K562 (cell line): ENCODE results near the gene PPP1R15B. TPM values are rescaled to one million over a fixed set of nuclear protein-coding genes. Genes with fewer than 3 reads are reported as not detected.

Experiments
- ATAC-seq: fragments of 200-7000 bp; cut with Tn5 transposase; 3 replicates; pipeline ENCODE4 v1.9.1; 2020; ENCODE audit warnings: moderate library complexity
- BruUV-seq: library from RNA; stranded (reverse); fragments of 400-500 nt; replicated peaks from 2 replicates; lab custom pipeline; 2021; lab: Mats Ljungman, UMichigan
- CTCF ChIA-PET: fragments of 300-600 bp; formaldehyde crosslinking; extraction: SDS; loops from one replicate; lab custom pipeline; 2021; ENCODE audit warnings: low intra/inter-chr PET ratio; lab: Yijun Ruan, JAX
- POLR2A ChIA-PET: fragments of 300-600, 350-650 bp; sonication (Branson Sonifier 250); formaldehyde crosslinking; extraction: SDS; loops from one replicate; lab custom pipeline; 2021; ENCODE audit warnings: antibody characterized with exemption, inconsistent platforms; lab: Yijun Ruan, JAX
- DNase-seq, 4 experiments: peaks; one replicate each; pipeline versions ENCODE4 v3.0.0 to v3.0.0-alpha.2; 2011 to 2018; ENCODE audit warnings: low spot score in 3 of 4, mixed read lengths in 3 of 4; ENCODE audit errors: extremely low read depth in 1 of 4
- FAIRE-seq: peaks from 2 replicates; lab custom pipeline; 2011; peaks lifted over from hg19 to GRCh38; lab: Jason Lieb, UNC
- H2AFZ ChIP-seq: 2 replicates; pipeline ENCODE4 v1.6.0; 2011; ENCODE audit warnings: low read depth, low read length, control low read depth, inconsistent platforms
- H3K27ac ChIP-seq: fragments of 200-600 bp; 3 replicates; pipeline ENCODE4 v1.8.0; 2011; ENCODE audit warnings: low read depth, mild to moderate bottlenecking, control low read depth, inconsistent platforms, low read length, moderate library complexity, mixed read lengths; ENCODE audit errors: extremely low read depth
- H3K27me3 ChIP-seq, 2 experiments: fragments of 300-600 bp in 1 of 2; 2 replicates in 1 of 2; 3 replicates in 1 of 2; pipeline versions ENCODE4 v1.6.0 to v1.8.0; 2011; ENCODE audit warnings: inconsistent platforms in 2 of 2, low read length in 2 of 2, mild to moderate bottlenecking in 1 of 2, mixed read lengths in 1 of 2, moderate library complexity in 1 of 2; ENCODE audit not compliant: control insufficient read depth in 2 of 2, insufficient read depth in 2 of 2
- H3K36me3 ChIP-seq: fragments of 300-600 bp; 3 replicates; pipeline ENCODE4 v1.8.0; 2011; ENCODE audit warnings: mild to moderate bottlenecking, low read length, inconsistent platforms; ENCODE audit not compliant: control insufficient read depth, insufficient read depth
- H3K4me1 ChIP-seq, 2 experiments: fragments of 200-600 bp in 1 of 2; replicated peaks in 1 of 2; 2 replicates in 1 of 2; 3 replicates in 1 of 2; pipeline versions ENCODE4 v1.5.1 to v1.8.0; 2011; ENCODE audit warnings: inconsistent platforms in 2 of 2, low read length in 2 of 2, mild to moderate bottlenecking in 1 of 2, mixed read lengths in 1 of 2, moderate library complexity in 1 of 2; ENCODE audit not compliant: control insufficient read depth in 2 of 2, insufficient read depth in 2 of 2
- H3K4me2 ChIP-seq: 2 replicates; pipeline ENCODE4 v1.6.1; 2011; ENCODE audit warnings: low read length, control low read depth, inconsistent platforms, mixed read lengths; ENCODE audit not compliant: insufficient read depth
- H3K4me3 ChIP-seq: fragments of 200-600 bp; sonication (generic), shearing (Covaris generic); 2 replicates; pipeline ENCODE4 v1.5.1; 2016; ENCODE audit warnings: control low read depth, inconsistent platforms
- H3K79me2 ChIP-seq: fragments of 200-600 bp; 3 replicates; pipeline ENCODE4 v1.8.0; 2011; ENCODE audit warnings: low read length, inconsistent platforms; ENCODE audit not compliant: control insufficient read depth, insufficient read depth
- H3K9ac ChIP-seq, 2 experiments: 2 replicates each; pipeline versions ENCODE4 v1.6.0 to v1.6.1; 2011; ENCODE audit warnings: low read depth in 2 of 2, low read length in 2 of 2, control low read depth in 1 of 2, inconsistent platforms in 1 of 2, mild to moderate bottlenecking in 1 of 2, mixed read lengths in 1 of 2; ENCODE audit not compliant: insufficient read depth in 1 of 2
- H3K9me1 ChIP-seq: one replicate; pipeline ENCODE4 v1.6.0; 2011; ENCODE audit warnings: inconsistent platforms, mild to moderate bottlenecking, low read length, moderate library complexity; ENCODE audit not compliant: control insufficient read depth, insufficient read depth
- H3K9me3 ChIP-seq: replicated peaks from 2 replicates; pipeline ENCODE4 v1.5.1; 2011; ENCODE audit warnings: low read depth, low read length, inconsistent platforms; ENCODE audit not compliant: control insufficient read depth, insufficient read depth
- H4K20me1 ChIP-seq: replicated peaks from 2 replicates; pipeline ENCODE4 v1.6.1; 2011; ENCODE audit warnings: low read length, inconsistent platforms, mixed read lengths; ENCODE audit not compliant: control insufficient read depth, insufficient read depth
- HDAC1 ChIP-seq, 2 experiments: fragments of 450-650 bp; IDR thresholded peaks; 2 replicates each; pipeline ENCODE4 v1.6.1; 2016 to 2017; ENCODE audit warnings: inconsistent platforms in 1 of 2, mild to moderate bottlenecking in 1 of 2, moderate library complexity in 1 of 2
- MLLT1 ChIP-seq, 2 experiments: fragments of 450-650 bp; IDR thresholded peaks; 2 replicates each; pipeline ENCODE4 v1.6.1; 2016
- MTA1 ChIP-seq: fragments of 450-650 bp; IDR thresholded peaks from 2 replicates; pipeline ENCODE4 v1.6.1; 2017; ENCODE audit warnings: borderline replicate concordance
- NR4A1 ChIP-seq, 2 experiments: fragments of 250-450 bp in 1 of 2; fragments of 450-650 bp in 1 of 2; sonication (Bioruptor Pico) in 1 of 2; IDR thresholded peaks; 2 replicates each; pipeline versions ENCODE4 v1.4.0 to v1.6.1; 2016 to 2020; ENCODE audit warnings: mild to moderate bottlenecking in 2 of 2, missing compliant biosample characterization in 1 of 2, missing genetic modification characterization in 1 of 2, moderate library complexity in 1 of 2
- PHTF2 ChIP-seq: fragments of 250-450 bp; sonication (Bioruptor Pico); IDR thresholded peaks from 2 replicates; pipeline ENCODE4 v1.5.0; 2021; ENCODE audit warnings: mild to moderate bottlenecking
- SMAD4 ChIP-seq: fragments of 250-450 bp; sonication (Bioruptor Pico); conservative IDR thresholded peaks from 2 replicates; pipeline ENCODE4 v1.8.0; 2021; ENCODE audit warnings: inconsistent platforms, mild to moderate bottlenecking, moderate library complexity
- SMARCE1 ChIP-seq: fragments of 450-650 bp; IDR thresholded peaks from 2 replicates; pipeline ENCODE4 v1.7.1; 2016; ENCODE audit warnings: mild to moderate bottlenecking
- THRB ChIP-seq: fragments of 450-650 bp; formaldehyde crosslinking; conservative IDR thresholded peaks from 2 replicates; pipeline ENCODE4 v1.4.0; 2022; ENCODE audit warnings: mild to moderate bottlenecking, missing genetic modification characterization
- TRIM24 ChIP-seq, 2 experiments: fragments of 450-650 bp; IDR thresholded peaks; 2 replicates each; pipeline ENCODE4 v1.6.1; 2016
- U2AF1 ChIP-seq: fragments of 200-400 bp; formaldehyde crosslinking; optimal IDR thresholded peaks from 2 replicates; pipeline ENCODE3; 2017; ENCODE audit warnings: mild to moderate bottlenecking, low read depth, low read length, moderate library complexity
- ZNF12 ChIP-seq: sonication (generic); formaldehyde crosslinking; IDR thresholded peaks from 2 replicates; pipeline ENCODE4 v1.4.0; 2020; ENCODE audit warnings: mild to moderate bottlenecking, missing genetic modification reagents
- ZNF449 ChIP-seq: fragments of 250-450 bp; sonication (Bioruptor Pico); IDR thresholded peaks from 2 replicates; pipeline ENCODE4 v1.8.0; 2022; ENCODE audit warnings: moderate library complexity, mild to moderate bottlenecking, inconsistent platforms
- ZNF512 ChIP-seq: IDR thresholded peaks from 2 replicates; pipeline ENCODE4 v1.6.1; 2016; ENCODE audit warnings: missing genetic modification characterization, missing compliant biosample characterization
- in situ Hi-C: fragments of 300-500 bp; cut with MboI; formaldehyde crosslinking; loops from 4 replicates; pipeline ENCODE4 v1.15.0; 2018; ENCODE audit warnings: inconsistent platforms, mixed read lengths
- intact Hi-C: fragments of 100-400 bp; cut with micrococcal nuclease; formaldehyde crosslinking; loops from 2 replicates; pipeline ENCODE4 v1.14.2; 2022
- polyA plus RNA-seq, 8 experiments: library from polyadenylated mRNA; depleted of rRNA in 4 of 8; stranded (reverse) in 5 of 8; unstranded in 3 of 8; fragments of >200 nt; fragmentation: Nextera tagmentation in 2 of 8; fragmentation: Illumina TruSeq in 1 of 8; extraction: Ambion mirVana in 2 of 8; extraction: Trizol in 1 of 8; gene quantifications; 2 replicates each; pipeline versions ENCODE4 v1.2.1 to v1.2.3, GENCODE V29; 2011 to 2014; ENCODE audit warnings: inconsistent platforms in 1 of 8, missing spikeins in 1 of 8
- total RNA-seq, 7 experiments: library from RNA; depleted of rRNA in 6 of 7; stranded (reverse); fragments of >200 nt in 6 of 7; fragmentation: Illumina TruSeq in 2 of 7; extraction: Trizol in 2 of 7; gene quantifications; 2 replicates each; pipeline versions ENCODE4 v1.2.1 to v1.2.3, GENCODE V29; 2011 to 2021; ENCODE audit warnings: low replicate concordance in 1 of 7

The PPP1R15B gene
- total and polyA plus RNA-seq, 9 of the 15 experiments (the other 6 are each of a cell fraction or from before 2014, with no cell fraction given), result 17.0 to 48.1 (median 30.8) TPM

- CTCF ChIA-PET, result no interaction called here
- no peak overlapping the region for H2AFZ ChIP-seq
- no peak for DNase-seq
- intact Hi-C loops, result no loop called here
- H3K27ac ChIP-seq, result no peak overlapping the region
- H3K4me3 ChIP-seq, result no peak overlapping the region
- TF ChIP-seq PHTF2 (CRISPR knock-in tag) (no peak), THRB (CRISPR knock-in tag) (0 out of 2 replicates have a peak, but pooled peaks have one; percentile 13), NR4A1 (CRISPR knock-in tag; IDR thresholded peaks at IDR 0.05) (no peak), NR4A1 (tag; IDR thresholded peaks at IDR 0.05) (no peak), HDAC1 (IDR thresholded peaks at IDR 0.05) (0 out of 4 replicates have a peak, but pooled peaks of 1 of the 2 experiments have one; percentile 18), U2AF1 (no peak), MLLT1 (IDR thresholded peaks at IDR 0.05) (0 out of 4 replicates have a peak, but pooled peaks of 1 of the 2 experiments have one; percentile 14), ZNF12 (CRISPR knock-in tag) (no peak), SMARCE1 (no peak), ZNF512 (tag) (peak; percentile 100), MTA1 (peak; percentile 35; the same call in 1 of the 2 replicates), ZNF449 (CRISPR knock-in tag) (no peak), TRIM24 (IDR thresholded peaks at IDR 0.05) (no peak), SMAD4 (no peak)
- TF ChIP-seq, all 486 proteins: peak for 5
- no peak overlapping the region for H3K4me2 ChIP-seq
- H3K9ac ChIP-seq, result no peak overlapping the region
- no peaks in the 10 kb centered on the region for H3K9me1 ChIP-seq
- no peak for ATAC-seq
- H3K36me3 ChIP-seq, result no peaks in the 10 kb centered on the region
- 0 out of 2 replicates have a peak, but pooled peaks cover 3% of the 10 kb centered on the region for H4K20me1 ChIP-seq
- in situ Hi-C loops, result no loop called here
- H3K4me1 ChIP-seq, result peaks cover 34 to 41% of the 10 kb centered on the region in 2 experiments
- H3K27me3 ChIP-seq, result no peaks in the 10 kb centered on the region
- H3K9me3 ChIP-seq, result no peaks in the 10 kb centered on the region
- no TSS peak for BruUV-seq
- no peak for FAIRE-seq
- POLR2A ChIA-PET, result interaction anchor here (1.0 to 1.5 kb wide), 5 partner anchors 10 to 100 kb away, joined by 3 to 9 read pairs (median 3); partner anchors contain the start of gene MDM4
- peaks cover under 1% of the 10 kb centered on the region for H3K79me2 ChIP-seq
These were observed 5.0 kb upstream of the PPP1R15B start for GRCh38 chr1:204416589-204417073.
